Activated CD4-positive, alpha-beta T cell treated with anti-CD3 and anti-CD28 coated beads for 24 hours (primary cell): ENCODE measurements around the gene ZNF660.
"Not testable (repeated sequence)": the region's sequence is repeated elsewhere in the genome, so short reads cannot be mapped to it uniquely, and the experiment has no call there.

Experiments
- DNase-seq, 2 donors: peaks; one replicate each; pipeline ENCODE4 v3.0.0-alpha.2; 2020; ENCODE audit warnings: low read depth in 2 of 2

The ZNF660 gene

GRCh38 chr3:44584646-44585501 lies at the start of gene ZNF660:
ZNF660 (plus strand) TSS chr3:44584964; CDS start chr3:44594194, 9,230 bp downstream.
- peak in 1 of 2 donors; percentile 4 for DNase-seq

- no peak for DNase-seq
These were observed 49.4 kb upstream of the ZNF660 start for GRCh38 chr3:44535364-44535763.

DNA sequence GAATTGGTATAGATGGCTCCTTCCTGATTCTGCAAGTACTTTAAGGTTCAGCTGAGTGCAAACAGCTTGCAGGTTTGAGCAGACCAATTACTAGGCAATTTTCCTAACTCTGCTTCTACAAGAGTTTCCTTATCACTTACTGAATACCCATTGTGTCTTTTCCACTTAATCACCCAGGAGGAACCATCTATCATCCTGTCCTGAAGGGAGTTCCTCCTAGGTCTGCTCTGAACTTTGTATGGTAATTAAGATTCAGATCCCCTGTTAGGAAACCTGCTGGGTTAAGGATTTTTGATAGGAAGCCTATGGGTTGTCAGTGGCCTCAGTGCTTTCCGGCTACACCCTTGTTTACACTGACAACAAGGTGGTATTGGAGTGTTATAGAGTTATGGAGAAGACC lies 40.0 kb upstream of the ZNF660 start:
- not testable (repeated sequence) for DNase-seq

DNA sequence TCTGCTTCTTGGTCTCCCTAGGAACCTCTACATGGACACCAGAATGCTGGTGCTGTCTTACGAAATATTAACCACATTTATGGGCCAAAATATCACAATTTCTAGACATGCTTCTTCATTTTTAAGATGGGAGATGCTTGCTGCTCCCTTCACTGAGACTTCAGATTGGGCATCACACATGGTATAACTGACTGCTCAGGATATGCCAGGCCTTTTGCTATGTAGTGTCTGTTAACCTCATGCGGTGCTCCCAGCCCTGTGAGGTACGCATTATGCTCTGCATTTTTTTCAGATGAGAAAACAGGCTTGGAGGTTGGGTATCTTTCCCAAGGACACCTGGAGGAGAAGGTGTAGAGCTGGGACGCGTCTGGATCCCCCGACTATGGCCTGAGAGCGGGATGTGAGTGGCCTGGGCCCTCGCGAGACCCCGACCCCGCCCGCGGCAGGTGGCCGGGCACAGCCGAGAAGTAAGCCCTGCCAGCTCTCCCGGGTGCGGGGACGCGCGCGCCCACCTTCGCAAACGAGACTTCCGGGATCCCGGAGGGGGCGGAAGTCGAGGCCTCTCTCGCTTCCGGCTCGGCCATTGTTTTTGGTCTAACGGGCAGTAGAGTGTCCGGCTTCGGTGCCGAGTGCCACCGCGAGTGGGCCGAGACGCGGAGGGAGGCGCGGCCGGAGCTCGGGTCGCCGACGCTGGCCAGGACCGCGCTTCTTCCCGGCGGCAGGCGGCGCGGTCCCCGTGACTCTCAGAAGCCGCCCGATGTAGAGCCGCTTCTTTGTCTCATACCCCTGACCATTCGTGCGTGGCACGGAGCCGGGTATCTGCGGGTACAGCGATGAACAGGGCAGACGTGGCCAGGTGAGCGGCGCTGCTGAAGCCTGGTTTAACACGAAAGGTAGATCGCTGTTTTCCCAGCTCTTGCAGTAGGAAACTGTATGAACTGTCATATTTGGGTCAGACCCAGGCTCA lies 29.9 kb upstream of the ZNF660 start, which contains the start of gene ZKSCAN7:
Gene ZKSCAN7 (plus strand): TSS at position 568 of the 967 bp plus-strand sequence. CDS start 1,855 bp downstream, outside the sequence.
- peak; percentile 35 to 36 for DNase-seq

DNA sequence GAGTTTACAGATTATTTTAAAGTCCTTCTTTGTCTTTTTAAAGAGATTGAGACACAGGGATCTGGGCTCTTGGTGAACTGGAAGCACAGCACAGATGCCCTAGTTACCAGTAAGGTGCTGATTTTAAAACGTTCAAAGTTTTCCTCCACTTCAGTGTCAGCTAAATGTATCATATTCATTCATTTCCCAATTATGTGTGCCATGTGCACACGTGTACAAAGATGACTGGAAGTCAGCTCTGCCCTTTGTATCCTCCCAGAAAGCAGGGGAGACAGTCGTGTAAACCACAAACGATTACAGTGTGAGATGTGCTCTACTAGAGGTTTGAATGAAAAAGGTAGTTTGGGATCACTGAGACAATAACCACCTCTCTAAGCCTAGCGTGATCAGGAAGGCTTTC lies 29.0 kb upstream of the ZNF660 start:
- DNase-seq = no peak

DNA sequence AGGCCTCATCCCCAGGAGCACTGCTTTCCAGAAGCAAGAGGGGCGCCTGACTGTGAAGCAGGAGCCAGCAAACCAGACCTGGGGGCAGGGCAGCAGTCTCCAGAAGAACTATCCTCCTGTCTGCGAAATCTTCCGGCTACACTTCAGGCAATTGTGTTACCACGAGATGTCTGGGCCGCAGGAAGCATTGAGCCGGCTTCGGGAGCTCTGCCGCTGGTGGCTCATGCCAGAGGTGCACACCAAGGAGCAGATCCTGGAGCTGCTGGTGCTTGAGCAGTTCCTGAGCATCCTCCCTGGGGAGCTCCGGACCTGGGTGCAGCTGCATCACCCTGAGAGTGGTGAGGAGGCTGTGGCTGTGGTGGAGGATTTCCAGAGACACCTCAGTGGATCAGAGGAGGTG lies 27.7 kb upstream of the ZNF660 start:
- DNase-seq = no peak

- no peak for DNase-seq
These were observed 23.7 kb upstream of the ZNF660 start for GRCh38 chr3:44561076-44561475.

DNA sequence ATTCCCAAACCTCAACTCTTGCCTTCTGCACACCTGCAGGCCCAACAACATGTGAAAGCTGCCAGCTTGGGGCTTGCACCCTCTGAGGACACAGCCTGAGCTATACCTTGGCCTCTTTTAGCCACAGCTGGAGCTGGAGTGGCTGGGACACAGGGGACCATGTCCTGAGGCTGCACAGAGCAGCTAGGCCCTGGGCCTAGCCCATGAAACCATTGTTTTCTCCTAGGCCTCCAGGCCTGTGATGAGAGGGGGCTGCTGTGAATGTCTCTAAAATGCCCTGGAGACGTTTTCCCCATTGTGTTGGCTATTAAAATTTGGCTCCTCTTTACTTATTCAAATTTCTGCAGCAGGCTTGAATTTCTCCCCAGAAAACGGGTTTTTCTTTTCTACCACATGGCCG lies 22.6 kb upstream of the ZNF660 start:
- DNase-seq = no peak

GRCh38 chr3:44568561-44568960 lies 16.2 kb upstream of the ZNF660 start:
- no peak for DNase-seq

- no peak for DNase-seq
These were observed 13.7 kb upstream of the ZNF660 start for GRCh38 chr3:44571024-44571423.

GRCh38 chr3:44576613-44577012 lies 8.2 kb upstream of the ZNF660 start:
- DNase-seq = no peak

GRCh38 chr3:44577354-44577952 lies 7.3 kb upstream of the ZNF660 start:
- not testable (repeated sequence) for DNase-seq

DNA sequence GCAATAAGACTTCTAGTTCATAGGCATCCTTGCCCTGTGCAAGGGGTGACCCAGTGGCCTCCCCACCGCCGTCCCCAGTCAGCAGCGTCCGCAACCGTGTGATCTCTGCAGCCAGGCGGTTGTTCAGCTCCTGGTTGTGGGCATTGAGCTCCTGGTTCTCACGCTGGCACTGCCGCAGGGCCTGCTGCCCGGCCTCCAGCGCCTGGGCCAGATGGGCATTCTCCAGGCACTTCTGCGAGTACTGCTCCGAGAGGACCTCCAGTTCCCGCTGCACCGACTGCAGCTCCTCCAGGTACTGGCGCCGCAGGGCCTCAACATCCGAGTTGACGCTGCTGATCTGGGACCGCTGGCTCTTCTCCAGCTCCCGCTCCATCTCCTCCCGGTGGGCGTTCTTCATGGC lies 6.4 kb upstream of the ZNF660 start:
- DNase-seq = not testable (repeated sequence)

DNA sequence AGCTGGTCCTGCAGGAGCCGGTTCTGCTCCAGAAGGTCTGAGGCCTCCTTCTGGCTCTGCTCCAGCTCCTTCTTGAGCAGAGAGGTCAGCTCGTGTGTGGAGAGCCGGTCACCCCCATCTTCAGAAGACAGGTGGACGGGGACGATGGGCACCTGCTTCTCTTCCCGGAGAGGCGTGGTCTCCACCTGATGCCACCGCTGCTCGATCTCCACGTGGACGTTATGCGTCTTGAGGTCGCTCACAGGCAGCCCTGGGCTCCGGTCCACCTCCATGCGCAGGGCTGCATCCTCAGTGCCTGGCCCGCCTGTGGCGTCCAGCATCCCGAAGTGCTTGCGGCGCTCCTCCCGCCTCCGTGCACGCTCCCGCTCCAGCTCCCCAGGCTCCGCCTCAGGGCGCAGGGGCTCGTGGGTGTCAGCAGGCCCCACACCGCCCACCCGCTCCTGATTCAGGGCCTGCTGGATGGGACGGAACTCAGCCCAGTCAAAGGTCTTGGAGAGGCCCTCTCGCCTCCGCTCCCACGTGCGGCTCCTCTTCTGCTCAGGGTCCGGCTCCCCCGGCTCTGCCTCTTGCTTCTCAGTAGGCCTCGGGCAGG lies 5.7 kb upstream of the ZNF660 start:
- DNase-seq = not testable (repeated sequence)

GRCh38 chr3:44579749-44580148 lies 5.0 kb upstream of the ZNF660 start:
- DNase-seq = not testable (repeated sequence)

- not testable (repeated sequence) for DNase-seq
These were observed 3.8 kb upstream of the ZNF660 start for GRCh38 chr3:44580971-44581370.

DNA sequence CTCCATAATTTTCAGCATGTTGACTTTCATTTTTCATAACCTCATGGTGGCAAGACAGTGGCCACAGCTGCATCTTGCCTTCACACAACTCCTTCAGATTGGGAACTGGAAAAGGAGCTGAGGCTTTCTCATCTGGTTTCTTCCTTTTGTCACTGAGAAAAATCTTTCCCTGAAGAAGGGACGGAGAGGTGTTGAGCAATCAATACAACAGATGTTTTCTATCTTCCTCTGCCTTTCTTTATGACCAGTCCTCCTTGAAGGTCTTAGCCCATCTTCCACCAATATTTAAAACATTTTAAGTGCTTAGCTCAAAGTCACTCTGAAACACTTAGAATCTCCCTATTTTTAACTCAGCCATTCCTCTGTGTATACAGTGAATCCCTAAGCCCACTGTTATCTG lies 11.9 kb downstream of the ZNF660 start:
- no peak for DNase-seq

GRCh38 chr3:44601749-44602148 lies 17.0 kb downstream of the ZNF660 start:
- no peak for DNase-seq

DNA sequence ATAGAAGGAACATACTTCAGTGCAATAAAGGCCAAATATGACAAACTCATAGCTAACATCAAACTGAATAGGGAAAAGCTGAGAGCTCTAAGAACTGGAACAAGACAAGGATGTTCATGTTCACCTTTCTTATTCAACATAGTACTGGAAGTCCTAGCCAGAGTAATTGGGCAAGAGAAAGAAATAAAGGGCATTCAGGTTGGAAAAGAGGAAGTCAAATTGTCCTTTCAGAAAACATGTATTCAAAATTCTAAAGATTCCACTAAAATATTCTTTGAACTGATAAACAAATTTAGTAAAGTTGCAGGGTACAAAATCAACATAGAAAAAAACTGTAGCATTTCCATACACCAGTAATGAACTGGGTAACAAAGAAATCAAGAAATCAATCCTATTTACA lies 27.9 kb downstream of the ZNF660 start:
- no peak for DNase-seq

- peak; percentile 42 to 57 for DNase-seq
These were observed 40.2 kb downstream of the ZNF660 start, which contains the start of gene ZNF197 for GRCh38 chr3:44624749-44625480. ZNF197 (plus strand) TSS chr3:44625036; CDS start chr3:44629155, 4,119 bp downstream.

GRCh38 chr3:44628716-44629115 lies 44.0 kb downstream of the ZNF660 start:
- DNase-seq = no peak
